GM19351 (cell line): ENCODE data around the gene BPGM.

ENCODE experiments used
- ATAC-seq: cut with Tn5 transposase; IDR thresholded peaks from one replicate; pipeline ENCODE4 v1.9.1; 2021; ENCODE audit warnings: mild to moderate bottlenecking, moderate library complexity; ENCODE audit not compliant: unreplicated experiment

The BPGM gene

DNA sequence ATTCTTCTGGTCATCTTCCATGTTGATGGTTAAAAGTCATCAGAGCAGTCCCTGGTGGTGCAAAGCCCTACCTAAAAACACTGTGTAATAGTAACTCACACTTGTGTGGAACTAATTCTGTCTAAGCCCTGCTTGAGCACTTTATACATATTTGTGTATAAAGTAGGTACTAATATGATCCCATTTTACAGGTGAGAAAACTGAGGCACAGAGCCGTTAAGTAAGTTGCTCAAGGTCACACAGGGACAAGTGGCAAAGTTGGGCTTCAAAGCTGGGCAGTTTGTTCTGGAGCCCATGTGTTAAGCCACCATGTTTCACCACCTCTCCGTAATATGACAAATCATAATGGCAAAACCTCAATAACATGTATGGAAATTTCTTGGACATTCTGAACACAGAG is 48.1 kb downstream of the BPGM start:
- ATAC-seq, result no peak

DNA sequence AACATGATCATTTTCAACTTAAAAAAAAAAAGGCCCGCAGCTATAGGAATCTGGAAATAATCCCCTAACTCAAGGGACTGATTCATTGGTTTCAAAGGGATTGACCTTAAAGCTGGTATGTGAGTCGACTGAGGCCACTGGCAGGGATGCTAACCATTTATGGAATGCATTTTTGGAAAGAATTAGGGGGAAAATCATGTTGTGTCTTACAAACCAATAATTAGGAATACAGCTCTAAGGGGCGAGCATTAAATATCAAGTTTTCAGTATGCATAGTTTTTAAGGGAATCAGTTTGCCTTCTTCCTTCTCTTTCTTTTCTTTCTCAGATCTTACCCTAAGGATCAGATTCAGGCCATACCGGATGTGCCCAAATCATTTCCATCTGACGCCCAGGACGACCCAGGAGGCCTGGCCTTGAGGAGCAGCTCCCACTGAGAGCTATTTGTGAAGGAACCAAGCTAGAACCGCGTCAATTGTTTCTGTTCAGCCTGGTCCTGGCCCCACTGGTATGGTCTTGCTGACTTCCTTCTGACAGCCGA is 48.7 kb downstream of the BPGM start:
- no peak for ATAC-seq

DNA sequence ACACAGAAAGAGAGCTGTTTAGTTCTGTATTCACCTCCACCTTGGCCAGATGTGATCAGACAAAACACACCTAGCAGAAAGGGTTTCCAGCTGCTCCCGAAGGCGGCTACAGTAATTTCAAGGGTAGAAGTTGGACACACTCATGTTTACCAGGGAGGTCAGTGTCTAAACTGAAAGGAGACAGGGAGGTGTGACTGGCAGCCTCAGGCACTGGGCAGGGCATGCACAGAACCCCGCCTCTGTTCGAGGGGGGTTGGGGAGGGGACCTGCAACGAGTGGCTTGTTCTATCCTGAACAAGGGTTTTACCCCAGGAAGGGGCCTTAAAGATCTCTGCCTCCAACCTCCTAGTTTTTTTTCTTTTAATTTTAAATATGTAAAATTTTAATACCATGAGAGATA is 49.6 kb downstream of the BPGM start:
- ATAC-seq, result no peak

DNA sequence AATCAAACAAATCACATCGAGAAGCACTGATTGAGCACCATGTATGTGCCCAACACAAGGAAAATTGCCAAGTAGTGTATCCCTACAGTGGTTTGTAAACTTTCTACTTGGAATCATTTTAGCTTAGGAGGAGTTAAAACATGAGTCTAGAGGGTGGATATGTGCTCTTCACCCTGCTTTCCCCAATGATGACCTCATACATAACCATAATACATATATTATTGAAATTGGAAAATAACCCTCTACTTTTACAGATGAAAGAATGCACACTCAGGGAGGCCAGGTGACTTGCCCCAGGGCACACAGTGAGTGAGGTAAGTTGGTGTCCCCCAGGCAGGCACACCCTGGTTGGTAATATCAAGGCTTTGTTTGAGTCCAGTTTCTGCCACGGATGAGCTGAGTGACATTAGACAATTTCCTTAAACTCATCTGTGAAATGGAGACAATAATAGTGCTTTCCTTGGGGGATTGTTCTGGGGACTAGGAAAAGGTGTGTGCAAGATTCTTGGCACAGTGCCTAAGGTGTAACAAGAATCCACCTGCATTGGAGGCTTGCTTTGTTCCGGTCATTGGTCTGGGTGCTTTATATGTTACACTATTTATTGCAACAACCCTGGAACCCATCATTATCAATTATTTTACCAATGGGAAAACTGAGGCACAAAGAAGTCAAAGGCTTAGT is 50.7 kb downstream of the BPGM start:
- no peak for ATAC-seq

DNA sequence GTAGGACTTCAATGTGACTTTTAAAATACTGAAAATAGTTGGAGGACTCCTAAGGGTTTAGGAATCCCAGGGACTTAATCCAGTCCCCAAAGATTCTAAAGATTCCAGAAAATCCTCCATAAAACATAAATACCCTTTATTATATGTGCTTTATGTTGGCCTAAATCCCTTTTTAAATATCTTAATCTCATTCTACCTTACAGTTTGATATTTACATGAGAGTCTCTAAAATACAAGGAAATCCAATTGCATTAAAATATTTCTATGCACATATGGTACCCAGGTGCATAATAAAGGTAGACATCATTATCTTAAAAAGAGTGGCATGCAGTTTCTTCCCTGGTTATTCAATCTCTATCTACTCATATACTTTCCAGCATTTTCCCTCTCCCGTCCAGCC is 51.8 kb downstream of the BPGM start:
- no peak for ATAC-seq

DNA sequence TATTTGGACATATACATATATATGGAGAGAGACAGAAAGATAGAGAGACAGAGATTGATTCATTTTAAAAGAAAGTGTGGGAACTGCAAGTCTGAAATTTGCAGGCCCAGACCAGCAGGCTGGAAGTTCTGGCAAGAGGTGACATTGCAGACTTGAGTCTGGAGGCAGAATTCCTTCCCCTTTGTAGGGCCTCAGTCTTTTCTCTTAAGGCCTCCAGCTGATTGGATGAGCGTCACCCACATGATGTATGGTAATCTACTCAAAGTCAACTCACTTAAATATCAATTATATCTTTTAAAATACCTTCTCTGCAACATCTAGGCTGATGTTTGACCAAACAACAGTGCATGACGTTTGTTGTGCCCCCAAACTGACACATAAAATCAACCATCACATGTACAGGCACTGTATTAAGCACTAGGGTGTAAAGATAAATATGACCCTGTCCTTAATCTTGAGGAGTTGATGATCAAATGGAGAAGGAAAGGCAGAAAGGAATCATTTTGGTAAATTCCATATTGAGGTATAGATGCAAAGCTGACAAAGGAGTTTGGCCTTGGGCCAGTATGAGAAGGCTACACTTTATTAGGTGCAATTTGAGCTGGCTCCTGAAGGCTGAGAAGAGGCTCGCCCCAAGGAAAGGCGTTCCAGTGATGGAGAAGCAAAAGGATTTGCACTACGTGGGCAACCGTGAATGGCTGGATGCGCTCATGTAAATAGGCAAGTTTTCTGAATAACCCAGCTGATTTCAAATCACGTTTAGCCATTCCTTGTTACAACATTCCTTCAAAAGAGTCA is 52.6 kb downstream of the BPGM start:
- ATAC-seq, result no peak

DNA sequence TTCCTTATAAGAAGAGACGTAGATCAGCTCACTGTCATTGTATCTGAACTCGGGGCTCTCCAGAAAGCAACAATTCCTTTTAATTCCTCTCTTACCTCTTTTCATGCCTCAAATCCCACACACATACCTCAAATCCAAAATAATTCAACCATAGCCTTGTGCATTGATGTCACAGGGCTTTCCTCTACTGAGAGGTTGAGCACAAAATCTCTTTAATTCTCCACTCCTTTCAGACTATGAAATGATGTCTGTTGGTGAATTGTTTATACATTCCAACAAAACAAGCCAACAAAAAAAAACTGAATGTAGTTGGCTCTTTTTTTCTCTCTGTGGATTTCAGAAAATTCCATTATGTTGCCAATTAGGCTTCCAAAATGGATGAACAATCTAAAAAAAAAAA is 53.2 kb downstream of the BPGM start:
- no peak for ATAC-seq

DNA sequence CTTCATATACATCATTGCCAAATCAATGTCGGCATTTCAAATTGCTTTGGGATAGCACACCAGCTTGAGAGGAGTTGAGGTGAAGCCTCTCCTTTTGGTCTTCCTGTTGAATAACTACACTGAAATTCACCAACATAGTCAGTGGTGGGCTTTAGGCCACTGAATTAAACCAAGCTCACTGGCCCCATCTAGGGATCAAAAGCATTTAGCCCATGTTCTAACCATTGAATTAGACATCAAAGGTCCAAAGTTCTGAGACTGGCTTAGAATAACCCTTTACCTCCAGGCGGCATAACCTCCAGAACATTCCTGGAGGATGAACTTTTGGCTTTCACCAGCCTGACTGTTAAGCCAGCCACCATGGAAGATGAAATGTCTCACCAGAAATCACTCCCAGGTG is 54.6 kb downstream of the BPGM start:
- ATAC-seq, result no peak

DNA sequence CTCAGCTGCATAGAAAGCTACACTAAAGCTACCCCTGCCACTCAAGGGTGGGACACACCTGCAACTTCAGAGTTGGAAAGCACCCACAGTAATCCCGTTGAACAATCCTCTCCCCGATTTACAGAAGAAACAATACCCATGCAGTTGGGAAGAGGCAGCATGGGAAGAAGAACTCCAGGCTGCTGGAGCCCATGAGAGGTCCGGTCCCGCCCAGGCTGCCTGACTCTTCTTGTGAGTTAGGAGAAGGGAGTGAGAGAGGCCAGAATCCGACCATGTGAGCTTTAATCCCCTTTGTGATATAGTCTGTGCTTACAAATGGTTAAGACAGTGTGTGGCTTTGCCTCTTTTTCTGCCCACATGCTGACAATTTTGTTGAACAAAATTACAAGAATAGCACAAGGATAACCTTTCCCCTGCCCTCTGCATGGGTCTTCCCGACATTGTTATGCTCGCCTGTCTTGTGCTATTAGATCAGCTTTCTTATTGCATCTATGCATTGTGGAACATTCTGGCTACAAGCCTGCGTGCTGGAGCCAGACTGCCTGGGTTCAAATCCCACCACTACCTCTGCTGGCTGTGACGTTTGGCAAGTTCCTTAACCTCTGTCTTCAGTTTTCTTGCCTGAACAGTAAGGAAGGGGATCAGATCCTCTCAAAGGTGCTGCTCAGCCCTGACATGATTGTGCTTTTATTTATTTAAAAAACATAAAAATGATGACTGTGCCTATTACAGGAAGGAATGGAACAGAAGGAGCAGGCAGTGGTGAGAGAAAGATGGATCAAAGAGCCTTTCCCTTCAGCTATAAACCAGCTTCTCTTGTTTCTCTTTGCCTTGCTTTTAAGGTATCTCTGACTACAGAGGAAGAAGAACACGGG is 56.0 kb downstream of the BPGM start:
- ATAC-seq, result no peak

DNA sequence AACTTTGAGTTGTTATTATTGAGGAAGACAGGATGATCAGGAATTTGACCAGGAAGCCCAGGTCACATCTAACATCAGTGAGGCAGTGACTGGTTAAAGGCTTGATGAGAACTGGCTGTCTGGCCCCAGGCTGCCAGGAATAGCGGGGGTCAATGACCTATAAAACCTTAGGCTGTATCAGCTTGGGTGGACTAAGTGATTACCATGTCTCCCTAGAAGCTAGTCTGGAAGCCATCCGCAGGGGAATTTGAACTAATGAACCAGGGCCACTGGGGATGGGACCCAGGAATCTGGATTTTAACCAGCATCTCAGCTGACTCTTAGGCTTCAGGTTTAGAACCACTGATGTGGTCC is 56.6 kb downstream of the BPGM start:
- ATAC-seq, result no peak

DNA sequence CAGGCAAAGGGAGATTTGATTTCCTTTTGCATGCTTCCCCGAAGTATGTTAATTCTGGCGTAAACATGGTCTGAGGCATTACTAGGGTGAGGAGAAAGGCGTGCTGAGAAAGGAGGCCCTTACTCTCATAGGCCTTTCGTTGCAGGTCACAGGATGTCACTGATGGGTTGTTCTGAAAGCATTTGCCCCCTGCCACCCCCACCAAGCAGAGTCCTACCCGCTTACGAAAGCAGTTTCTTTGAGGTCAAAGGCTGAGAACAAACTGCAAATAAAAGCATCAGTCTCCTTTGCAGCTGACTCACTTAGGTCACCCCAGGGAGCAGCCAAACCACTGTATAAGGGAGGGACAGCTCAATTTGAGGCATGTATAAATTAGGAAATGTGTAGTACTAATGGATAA is 57.1 kb downstream of the BPGM start:
- ATAC-seq, result no peak

DNA sequence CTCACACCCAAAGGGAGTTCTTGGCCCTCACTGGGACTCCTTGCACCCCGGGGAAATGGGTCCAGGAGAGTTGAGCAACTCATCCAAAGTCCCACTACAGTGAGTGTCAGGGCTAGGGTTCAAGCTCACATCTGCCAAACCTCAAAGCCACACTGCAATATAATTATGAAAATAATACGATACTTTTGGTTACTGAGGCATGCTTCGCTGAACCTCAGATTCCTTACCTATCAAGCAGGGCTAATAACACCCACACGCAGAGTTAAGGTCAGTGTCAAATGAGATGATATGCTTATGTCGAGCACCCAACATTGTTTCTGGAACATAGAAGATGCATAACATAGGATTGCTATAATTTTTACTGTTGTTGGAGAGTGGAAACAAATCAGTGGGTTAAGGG is 58.2 kb downstream of the BPGM start:
- ATAC-seq, result no peak

DNA sequence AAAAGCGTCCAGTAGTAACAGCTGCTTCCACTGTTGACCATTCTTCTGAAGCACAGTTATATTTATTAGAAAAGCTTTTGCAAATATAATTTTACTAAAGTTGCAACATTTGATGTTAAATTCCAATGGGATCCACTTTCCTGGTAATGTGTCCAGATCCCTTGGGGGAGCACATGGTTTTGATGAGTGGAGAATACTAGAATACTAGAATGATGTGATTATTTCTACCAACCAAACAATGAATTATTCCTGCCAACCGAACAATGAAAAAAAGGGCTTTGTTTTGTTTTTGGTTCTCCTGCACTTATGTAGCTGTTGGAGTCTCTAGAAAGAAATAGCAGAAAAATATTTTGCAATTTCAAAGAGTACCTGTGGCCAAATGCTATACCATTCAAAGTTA is 59.1 kb downstream of the BPGM start:
- ATAC-seq, result no peak

DNA sequence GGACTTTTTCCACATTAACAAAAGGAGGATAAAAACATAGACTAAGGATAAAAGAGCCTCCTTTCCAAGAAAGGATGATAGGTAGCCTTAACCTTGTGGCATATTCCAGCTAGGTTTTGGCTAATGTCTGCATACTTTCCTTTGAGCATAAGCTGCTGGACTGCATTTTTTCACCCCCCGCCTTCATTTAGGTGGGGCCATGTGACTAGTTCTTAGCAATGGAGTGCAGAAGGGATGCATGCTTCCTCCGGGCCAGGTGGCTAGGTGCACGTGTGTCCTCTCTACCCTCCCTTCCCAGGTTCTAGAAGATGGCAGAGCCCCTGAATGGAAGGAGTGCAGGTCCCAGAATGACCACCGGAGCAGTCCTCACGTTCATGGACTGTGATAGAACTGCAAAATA is 59.8 kb downstream of the BPGM start:
- no peak for ATAC-seq

DNA sequence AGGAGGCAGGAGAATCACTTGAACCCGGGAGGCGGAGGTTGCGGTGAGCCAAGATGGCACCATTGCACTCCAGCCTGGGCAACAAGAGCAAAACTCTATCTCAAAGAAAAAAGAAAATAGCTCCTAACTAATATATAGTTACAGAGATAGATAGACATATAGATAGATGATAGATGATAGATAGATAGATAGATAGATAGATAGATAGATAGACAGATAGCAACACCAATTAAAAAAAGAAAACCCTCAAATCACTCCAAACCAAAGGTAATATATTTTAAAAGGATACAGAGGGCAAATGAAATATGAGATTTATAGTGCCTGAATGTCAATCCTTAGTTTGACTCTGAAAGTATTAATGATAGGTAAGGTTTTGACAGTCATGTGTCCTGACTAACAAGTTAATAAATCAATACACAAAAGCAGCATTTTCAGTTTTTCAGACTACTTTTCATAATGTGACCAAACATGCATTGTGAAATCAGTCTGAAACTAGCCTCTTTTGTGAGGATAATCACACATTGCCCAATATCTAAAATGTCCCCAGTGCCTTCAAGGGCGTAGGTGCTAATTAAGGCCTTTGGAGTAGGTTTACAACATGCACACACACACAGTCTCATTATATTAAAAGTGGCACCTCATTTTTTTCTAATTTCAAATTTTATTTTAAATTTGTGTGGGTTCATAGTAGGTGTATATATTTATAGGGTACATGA is 61.2 kb downstream of the BPGM start:
- no peak for ATAC-seq

DNA sequence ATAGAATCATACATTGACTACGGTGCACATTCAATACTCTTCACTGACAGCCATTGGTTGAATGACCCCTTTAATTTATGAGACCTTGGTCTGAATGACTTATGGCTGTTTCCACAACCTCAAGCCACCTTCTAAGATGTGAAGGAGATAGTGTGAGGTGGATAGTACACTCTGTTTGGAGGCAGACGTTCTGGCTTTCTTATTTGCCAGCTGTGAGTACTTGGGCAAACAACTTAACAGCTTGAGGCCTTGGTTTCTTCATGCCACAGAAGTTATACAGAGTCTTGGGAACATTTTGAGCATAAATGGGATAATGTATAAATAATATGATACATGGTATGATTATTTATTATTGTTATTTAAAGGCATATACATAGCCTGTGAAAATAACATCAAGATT is 62.0 kb downstream of the BPGM start:
- ATAC-seq, result no peak

DNA sequence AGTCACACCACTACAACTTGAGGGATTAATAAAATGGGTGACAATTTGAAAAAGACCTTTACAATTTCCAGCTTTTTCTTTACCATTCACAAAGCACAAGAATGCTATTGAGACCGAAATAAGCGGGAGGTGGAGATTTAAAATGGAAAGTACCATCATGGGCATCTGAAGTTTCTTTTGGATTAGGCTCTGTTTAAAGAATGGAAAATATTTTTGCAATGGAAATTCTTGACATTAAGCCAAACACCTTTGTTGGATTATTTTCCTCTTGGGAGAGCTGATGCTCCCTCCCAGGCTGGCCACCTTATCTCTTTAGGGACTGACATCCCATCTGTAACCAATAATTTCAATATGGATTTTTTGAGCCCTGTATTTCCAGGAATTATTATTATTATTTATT is 62.5 kb downstream of the BPGM start:
- no peak for ATAC-seq

DNA sequence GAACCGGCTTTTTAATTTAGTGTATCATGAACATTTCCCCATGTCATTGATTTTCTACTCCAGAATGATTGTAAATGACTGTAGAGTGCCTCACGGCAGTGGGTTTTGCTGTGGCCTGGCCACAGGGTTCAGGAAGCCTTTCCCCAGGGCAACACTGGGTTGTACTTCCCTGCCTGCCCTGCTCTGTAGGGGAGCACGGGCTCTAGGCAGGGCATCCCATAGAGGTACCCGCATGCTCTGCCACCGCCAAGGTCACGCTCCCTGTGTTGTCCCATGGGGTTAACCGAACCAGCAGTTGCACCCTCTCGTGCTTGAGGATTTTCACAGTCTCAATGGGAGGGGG is 63.8 kb downstream of the BPGM start:
- no peak for ATAC-seq

DNA sequence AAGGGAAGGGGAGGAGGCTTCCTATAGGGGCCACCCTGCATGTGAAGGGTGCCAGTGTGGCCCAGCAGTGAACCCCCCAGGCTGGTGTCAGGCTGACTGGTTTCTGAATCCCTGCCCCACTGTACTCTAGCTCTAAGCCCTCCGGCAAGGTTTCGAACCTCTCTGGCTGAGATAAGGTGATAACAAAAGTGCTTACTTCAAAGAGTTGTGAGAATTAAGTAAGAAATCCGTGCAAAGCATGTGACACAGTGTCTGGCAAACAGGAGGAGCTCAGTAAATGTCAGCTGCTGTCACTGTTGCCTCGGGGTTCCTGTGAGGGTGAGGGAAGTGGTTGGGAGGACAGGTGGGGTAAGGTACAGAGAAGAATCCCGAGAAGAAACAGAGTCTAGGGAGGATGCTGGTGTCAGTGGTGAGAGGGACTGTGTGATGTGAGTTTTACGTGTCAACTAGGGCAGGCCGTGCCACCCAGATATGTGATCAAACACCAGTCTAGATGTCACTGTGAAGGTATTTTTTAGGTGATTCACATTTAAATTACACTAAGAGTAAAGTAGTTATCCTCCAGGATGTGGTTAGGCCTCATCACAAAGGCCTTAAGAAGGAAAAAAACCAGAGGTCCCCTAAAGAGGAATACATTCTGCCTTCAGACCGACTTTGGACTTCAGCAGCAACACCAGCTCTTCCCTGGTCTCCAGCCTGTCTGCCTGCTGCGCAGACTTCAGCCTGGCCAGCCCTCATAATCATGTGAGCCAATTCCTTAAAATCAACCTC is 64.4 kb downstream of the BPGM start:
- ATAC-seq, result no peak

DNA sequence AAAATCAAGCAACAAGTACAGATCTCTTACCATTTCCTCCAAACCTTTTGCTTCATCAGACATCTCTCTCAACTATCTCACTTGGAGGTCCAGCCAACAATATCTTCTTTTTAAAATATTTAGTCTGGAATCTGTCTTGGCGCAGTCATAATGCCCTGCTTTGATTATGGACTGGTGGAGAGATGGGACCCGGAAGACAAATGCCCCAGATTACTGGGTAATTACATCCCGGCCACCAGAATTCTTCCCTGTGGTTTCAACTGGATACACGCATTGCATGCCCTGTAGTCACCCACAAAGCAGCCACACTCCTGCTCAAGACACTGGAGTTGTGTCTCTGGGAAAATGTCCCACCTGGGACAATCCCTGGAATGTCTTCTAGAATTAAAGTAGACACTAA is 65.5 kb downstream of the BPGM start:
- no peak for ATAC-seq
